Activated gamma-delta T cell treated with Interleukin-2 at 50 U/mL for 16 hours (primary cell): Measurements from ENCODE around the gene DRAM1.
"Not testable (repeated sequence)": the region's sequence is repeated elsewhere in the genome, so short reads cannot be mapped to it uniquely, and the experiment has no call there.

Experiments
- DNase-seq: peaks from one replicate; pipeline ENCODE4 v3.0.0-alpha.2; 2020

DRAM1 gene

GRCh38 chr12:101859664-101860607 lies 17.4 kb upstream of the DRAM1 start:
- DNase-seq, result no peak

GRCh38 chr12:101861688-101862087 lies 15.7 kb upstream of the DRAM1 start:
- DNase-seq, result not testable (repeated sequence)

GRCh38 chr12:101862245-101862644 lies 15.1 kb upstream of the DRAM1 start:
- no peak for DNase-seq

- no peak for DNase-seq
Observed at GRCh38 chr12:101863981-101864380, 13.4 kb upstream of the DRAM1 start.

- DNase-seq, result no peak
Observed at GRCh38 chr12:101866615-101867373, 10.6 kb upstream of the DRAM1 start.

- not testable (repeated sequence) for DNase-seq
Observed at GRCh38 chr12:101867619-101868018, 9.8 kb upstream of the DRAM1 start.

- DNase-seq, result no peak
Observed at GRCh38 chr12:101870925-101871324, 6.5 kb upstream of the DRAM1 start.

- DNase-seq, result no peak
Observed at GRCh38 chr12:101875162-101875561, 2.2 kb upstream of the DRAM1 start.

- no peak for DNase-seq
Observed at GRCh38 chr12:101876322-101876860, 989 bp upstream of the DRAM1 start.

GRCh38 chr12:101877806-101878242 lies 444 bp downstream of the DRAM1 start:
- peak; percentile 6 for DNase-seq

- no peak for DNase-seq
Observed at GRCh38 chr12:101878243-101878821, 952 bp downstream of the DRAM1 start.

GRCh38 chr12:101880769-101881168 lies 3.4 kb downstream of the DRAM1 start:
- no peak for DNase-seq

- no peak for DNase-seq
Observed at GRCh38 chr12:101881228-101881627, 3.8 kb downstream of the DRAM1 start.

GRCh38 chr12:101884174-101884573 lies 6.8 kb downstream of the DRAM1 start:
- no peak for DNase-seq

- DNase-seq, result not testable (repeated sequence)
Observed at GRCh38 chr12:101884781-101885340, 7.5 kb downstream of the DRAM1 start.

- no peak for DNase-seq
Observed at GRCh38 chr12:101885912-101886561, 8.7 kb downstream of the DRAM1 start.

- no peak for DNase-seq
Observed at GRCh38 chr12:101889211-101889752, 11.9 kb downstream of the DRAM1 start.

GRCh38 chr12:101891462-101891971 lies 14.1 kb downstream of the DRAM1 start:
- no peak for DNase-seq

GRCh38 chr12:101892794-101893193 lies 15.4 kb downstream of the DRAM1 start:
- DNase-seq, result no peak

- no peak for DNase-seq
Observed at GRCh38 chr12:101901777-101902176, 24.4 kb downstream of the DRAM1 start.

GRCh38 chr12:101902641-101903040 lies 25.3 kb downstream of the DRAM1 start:
- DNase-seq, result no peak

GRCh38 chr12:101906226-101906625 lies 28.8 kb downstream of the DRAM1 start:
- no peak for DNase-seq
